Gastroesophageal sphincter (tissue), 4 donors: ENCODE measurements around the gene SEMA3D. TPM values are rescaled to one million over a fixed set of nuclear protein-coding genes. Genes with fewer than 3 reads are reported as not detected.
"Not testable (repeated sequence)": the region's sequence is repeated elsewhere in the genome, so short reads cannot be mapped to it uniquely, and the experiment has no call there.

Source experiments
- ATAC-seq: fragments of 150-250 bp; one replicate; pipeline ENCODE4 v1.9.1; 2016; ENCODE audit warnings: mild to moderate bottlenecking, moderate library complexity
- H3K27ac ChIP-seq, 4 donors: fragments of 200-600 bp; sonication (generic) in 3 of 4; 1 replicate in 3 of 4; 2 replicates in 1 of 4; pipeline ENCODE4 v1.5.1; 2016 to 2019
- H3K27me3 ChIP-seq: fragments of 200-600 bp; sonication (generic); one replicate; pipeline ENCODE4 v1.5.1; 2019
- H3K36me3 ChIP-seq, 2 donors: fragments of 200-600 bp; sonication (generic); one replicate each; pipeline ENCODE4 v1.5.1; 2019; ENCODE audit warnings: control low read depth in 1 of 2
- H3K4me1 ChIP-seq, 3 donors: fragments of 200-600 bp; sonication (generic); 1 replicate in 2 of 3; 2 replicates in 1 of 3; pipeline ENCODE4 v1.5.1; 2016 to 2019; ENCODE audit warnings: control low read depth in 2 of 3
- H3K4me3 ChIP-seq, 2 donors: fragments of 200-600 bp; sonication (generic); one replicate each; pipeline ENCODE4 v1.5.1; 2019; ENCODE audit warnings: mild to moderate bottlenecking in 1 of 2, moderate library complexity in 1 of 2
- H3K9me3 ChIP-seq, 3 donors: fragments of 200-600 bp; sonication (generic); one replicate each; pipeline ENCODE4 v1.5.1; 2017 to 2019; ENCODE audit warnings: control low read depth in 2 of 3
- EP300 ChIP-seq: sonication (generic); formaldehyde crosslinking; IDR thresholded peaks from one replicate; pipeline ENCODE4 v1.6.1; 2017; ENCODE audit warnings: antibody characterized with exemption, mild to moderate bottlenecking
- POLR2A ChIP-seq, 2 donors: fragments of 450-650 bp; IDR thresholded peaks; one replicate each; pipeline ENCODE4 v1.6.1; 2017; ENCODE audit warnings: antibody characterized with exemption in 2 of 2, mild to moderate bottlenecking in 2 of 2, moderate library complexity in 1 of 2
- POLR2AphosphoS5 ChIP-seq: sonication (generic); formaldehyde crosslinking; IDR thresholded peaks from one replicate; pipeline ENCODE4 v1.6.1; 2017; ENCODE audit warnings: antibody characterized with exemption
- WGBS, 2 donors: methylation state at CpG; one replicate each; pipeline ENCODE4 v1.1.5; 2018; ENCODE audit warnings: low coverage in 1 of 2; 5-methylcytosine and 5-hydroxymethylcytosine counted together
- total RNA-seq, 4 donors: library from RNA; depleted of rRNA; stranded (reverse); fragments of >200 nt; gene quantifications; one replicate each; pipeline ENCODE4 v1.1.0, GENCODE V29; 2016
- TF ChIP-seq, protein P1 (sequence below), 4 experiments: fragments of 200-600 bp in 2 of 4; fragments of 450-650 bp in 2 of 4; sonication (generic) in 1 of 4; IDR thresholded peaks; one replicate each; pipeline ENCODE4 v1.5.1; 2017 to 2019; ENCODE audit warnings: antibody characterized with exemption in 4 of 4, mild to moderate bottlenecking in 2 of 4, moderate library complexity in 2 of 4

Gene SEMA3D
- total RNA-seq, 4 donors from 2014 or later: 0.27 to 24.6 (median 6.5) TPM

DNA sequence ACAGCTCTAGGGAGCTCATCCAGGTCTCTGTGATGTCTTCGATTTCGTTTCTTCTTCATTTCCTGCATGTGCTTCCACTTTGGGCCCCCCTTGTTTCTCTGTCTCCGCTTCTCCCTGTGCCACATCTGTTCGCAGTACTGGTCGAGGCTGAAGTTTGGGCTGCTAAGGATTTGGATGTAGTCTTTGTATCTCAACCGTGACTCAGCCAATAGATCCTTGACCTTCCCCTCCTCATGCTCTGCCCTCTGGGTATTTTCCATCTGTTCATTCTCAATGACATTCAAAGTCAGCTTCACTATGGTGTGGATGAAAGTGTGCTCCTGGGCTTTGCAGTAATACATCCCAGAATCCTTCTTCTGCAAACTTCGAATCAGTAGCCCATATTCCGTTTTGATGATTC, 187.4 kb downstream of the SEMA3D start:
- TF ChIP-seq, protein P1, sequence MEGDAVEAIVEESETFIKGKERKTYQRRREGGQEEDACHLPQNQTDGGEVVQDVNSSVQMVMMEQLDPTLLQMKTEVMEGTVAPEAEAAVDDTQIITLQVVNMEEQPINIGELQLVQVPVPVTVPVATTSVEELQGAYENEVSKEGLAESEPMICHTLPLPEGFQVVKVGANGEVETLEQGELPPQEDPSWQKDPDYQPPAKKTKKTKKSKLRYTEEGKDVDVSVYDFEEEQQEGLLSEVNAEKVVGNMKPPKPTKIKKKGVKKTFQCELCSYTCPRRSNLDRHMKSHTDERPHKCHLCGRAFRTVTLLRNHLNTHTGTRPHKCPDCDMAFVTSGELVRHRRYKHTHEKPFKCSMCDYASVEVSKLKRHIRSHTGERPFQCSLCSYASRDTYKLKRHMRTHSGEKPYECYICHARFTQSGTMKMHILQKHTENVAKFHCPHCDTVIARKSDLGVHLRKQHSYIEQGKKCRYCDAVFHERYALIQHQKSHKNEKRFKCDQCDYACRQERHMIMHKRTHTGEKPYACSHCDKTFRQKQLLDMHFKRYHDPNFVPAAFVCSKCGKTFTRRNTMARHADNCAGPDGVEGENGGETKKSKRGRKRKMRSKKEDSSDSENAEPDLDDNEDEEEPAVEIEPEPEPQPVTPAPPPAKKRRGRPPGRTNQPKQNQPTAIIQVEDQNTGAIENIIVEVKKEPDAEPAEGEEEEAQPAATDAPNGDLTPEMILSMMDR (IDR thresholded peaks at IDR 0.05): no peak
- TF ChIP-seq POLR2AphosphoS5 (no peak), EP300 (no peak)
- Histone ChIP-seq H3K27ac (no peak overlapping the region), H3K27me3 (no peaks in the 10 kb centered on the region), H3K4me3 (no peak overlapping the region), H3K36me3 (no peaks in the 10 kb centered on the region), H3K9me3 (no peaks in the 10 kb centered on the region), H3K4me1 (peaks cover 0 to 16% (median 4%) of the 10 kb centered on the region in 3 donors)
- ATAC-seq: no peak
- WGBS, 2 donors: 92 to 93% methylated on average over 8 of the region's 8 CpGs

DNA sequence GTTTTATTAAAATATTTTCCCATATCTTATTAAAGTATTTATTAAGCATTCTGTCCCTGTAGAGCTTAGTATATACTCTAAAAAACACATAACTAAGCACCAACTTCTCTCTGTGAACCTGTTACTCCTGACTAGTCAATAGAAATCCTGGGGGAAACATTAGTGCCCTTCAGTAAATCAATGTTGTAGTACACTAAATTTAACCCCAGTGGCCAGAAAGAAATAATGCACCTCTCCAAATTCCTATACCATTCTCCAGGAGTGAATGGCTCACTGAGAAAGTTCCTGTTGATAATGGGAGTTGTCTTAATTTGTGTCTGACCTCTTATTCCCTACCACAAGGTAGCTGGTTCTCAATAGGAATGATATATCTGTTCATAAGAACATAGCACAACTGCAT, 188.2 kb downstream of the SEMA3D start:
- Histone ChIP-seq H3K9me3 (no peaks in the 10 kb centered on the region), H3K4me3 (no peak overlapping the region), H3K27ac (no peak overlapping the region), H3K36me3 (no peaks in the 10 kb centered on the region), H3K27me3 (no peaks in the 10 kb centered on the region), H3K4me1 (peaks cover 0 to 12% (median 4%) of the 10 kb centered on the region in 3 donors)
- TF ChIP-seq, protein P1 (IDR thresholded peaks at IDR 0.05): no peak
- TF ChIP-seq POLR2A (IDR thresholded peaks at IDR 0.05) (no peak), POLR2AphosphoS5 (no peak), EP300 (no peak)
- ATAC-seq: no peak

DNA sequence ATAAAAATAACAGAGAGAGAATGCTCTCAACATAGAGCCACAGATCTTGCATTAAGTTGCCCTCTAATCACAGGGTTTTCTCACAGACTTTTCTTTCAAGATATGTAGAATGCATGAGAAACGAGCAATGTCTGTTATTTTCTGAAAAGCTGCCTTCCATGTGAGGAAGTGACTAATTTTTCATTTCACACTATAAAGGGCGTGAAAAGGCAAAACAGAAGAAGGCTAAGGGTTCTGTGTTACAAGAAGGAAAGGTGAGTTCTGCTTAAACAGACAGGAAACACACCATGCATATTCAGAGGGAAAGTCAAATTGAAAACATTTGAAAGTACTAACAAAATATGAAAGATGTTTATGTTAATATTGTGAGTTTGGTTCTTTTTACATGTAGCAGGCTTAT, 189.2 kb downstream of the SEMA3D start:
- Histone ChIP-seq H3K4me1 (peaks cover 0 to 12% (median 4%) of the 10 kb centered on the region in 3 donors), H3K27ac (no peak overlapping the region), H3K4me3 (no peak overlapping the region), H3K9me3 (no peaks in the 10 kb centered on the region), H3K27me3 (no peaks in the 10 kb centered on the region), H3K36me3 (no peaks in the 10 kb centered on the region)
- WGBS, 2 donors: 39 to 46% methylated on average over 2 of the region's 2 CpGs
- no peak for ATAC-seq
- TF ChIP-seq, protein P1 (IDR thresholded peaks at IDR 0.05): no peak
- TF ChIP-seq POLR2AphosphoS5 (no peak), POLR2A (IDR thresholded peaks at IDR 0.05) (no peak), EP300 (no peak)

DNA sequence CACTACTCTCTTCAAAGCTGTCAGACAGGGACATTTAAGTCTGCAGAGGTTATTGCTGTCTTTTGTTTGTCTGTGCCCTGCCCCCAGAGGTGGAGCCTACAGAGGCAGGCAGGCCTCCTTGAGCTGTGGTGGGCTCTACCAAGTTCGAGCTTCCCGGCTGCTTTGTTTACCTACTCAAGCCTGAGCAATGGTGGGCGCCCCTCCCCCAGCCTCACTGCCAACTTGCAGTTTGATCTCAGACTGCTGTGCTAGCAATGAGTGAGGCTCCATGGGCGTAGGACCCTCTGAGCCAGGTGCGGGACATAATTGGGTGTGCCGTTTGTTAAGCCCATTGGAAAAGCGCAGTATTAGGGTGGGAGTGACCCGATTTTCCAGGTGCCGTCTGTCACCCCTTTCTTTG, 193.9 kb downstream of the SEMA3D start:
- not testable (repeated sequence) for H3K27ac ChIP-seq, H3K36me3 ChIP-seq, H3K4me3 ChIP-seq, H3K4me1 ChIP-seq, H3K27me3 ChIP-seq, ATAC-seq, H3K9me3 ChIP-seq
- 100% methylated on average over 3 to 5 of the region's 9 CpGs for WGBS, 2 donors

DNA sequence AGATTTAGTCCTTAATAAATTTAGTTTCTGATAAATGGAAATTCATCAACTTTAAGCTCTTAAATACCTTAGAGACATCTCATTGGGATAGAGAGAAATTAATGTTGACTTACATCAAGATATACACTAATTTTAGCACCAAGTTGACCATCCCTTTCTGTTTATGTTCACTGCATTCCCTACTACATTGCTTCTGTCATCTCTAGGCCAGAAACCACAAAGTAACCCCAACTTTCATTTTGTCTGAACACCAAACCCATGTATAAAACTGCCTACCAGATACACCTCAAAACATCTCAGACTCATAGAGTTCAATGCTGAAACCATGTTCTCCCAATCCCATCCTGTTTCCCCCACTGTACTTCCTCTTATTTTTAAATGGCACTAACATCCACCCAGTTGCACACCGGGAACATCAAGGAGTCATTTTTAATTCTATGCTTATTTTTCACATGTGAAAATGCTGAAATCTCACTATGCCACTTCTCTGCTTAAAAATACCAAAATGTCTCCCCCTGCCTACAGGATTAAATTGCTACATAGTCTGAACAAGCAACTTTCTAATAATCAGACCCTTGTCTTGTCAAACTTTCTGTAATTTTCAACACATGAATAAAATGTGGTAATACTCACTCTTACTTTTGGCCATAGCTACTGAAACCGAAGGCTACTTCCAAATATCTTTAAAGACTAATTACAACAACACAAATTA, 201.6 kb downstream of the SEMA3D start:
- no peak for ATAC-seq
- TF ChIP-seq, protein P1 (IDR thresholded peaks at IDR 0.05): no peak
- no peak for TF ChIP-seq EP300
- no peak for TF ChIP-seq POLR2AphosphoS5
- TF ChIP-seq POLR2A (IDR thresholded peaks at IDR 0.05): no peak
- peaks cover 0 to 8% (median 0%) of the 10 kb centered on the region in 3 donors for H3K4me1 ChIP-seq

More for the DNA sequence above, 201.6 kb downstream of the SEMA3D start:
- 74 to 88% methylated on average over 2 of the region's 2 CpGs for WGBS, 2 donors
- no peaks in the 10 kb centered on the region for H3K9me3 ChIP-seq
- no peaks in the 10 kb centered on the region for H3K27me3 ChIP-seq
- H3K36me3 ChIP-seq: no peaks in the 10 kb centered on the region
- H3K4me3 ChIP-seq: no peak overlapping the region
- no peak overlapping the region for H3K27ac ChIP-seq
